Measurements from ENCODE around the gene ABHD12.

The ABHD12 gene

GRCh38 chr20:25253606-25254275 is 136.9 kb downstream of the ABHD12 start:
- TF ChIP-seq GABPA (IDR thresholded peaks at IDR 0.05; ENCODE audit: low read depth) (no peak), REST (IDR thresholded peaks at IDR 0.05; ENCODE audit: insufficient replicate concordance, low read depth) (no peak), POLR2AphosphoS5 (IDR thresholded peaks at IDR 0.05; ENCODE audit: low read depth) (no peak), SPI1 (IDR thresholded peaks at IDR 0.05; ENCODE audit: borderline replicate concordance, low read depth) (no peak)
- TF ChIP-seq, protein P1, sequence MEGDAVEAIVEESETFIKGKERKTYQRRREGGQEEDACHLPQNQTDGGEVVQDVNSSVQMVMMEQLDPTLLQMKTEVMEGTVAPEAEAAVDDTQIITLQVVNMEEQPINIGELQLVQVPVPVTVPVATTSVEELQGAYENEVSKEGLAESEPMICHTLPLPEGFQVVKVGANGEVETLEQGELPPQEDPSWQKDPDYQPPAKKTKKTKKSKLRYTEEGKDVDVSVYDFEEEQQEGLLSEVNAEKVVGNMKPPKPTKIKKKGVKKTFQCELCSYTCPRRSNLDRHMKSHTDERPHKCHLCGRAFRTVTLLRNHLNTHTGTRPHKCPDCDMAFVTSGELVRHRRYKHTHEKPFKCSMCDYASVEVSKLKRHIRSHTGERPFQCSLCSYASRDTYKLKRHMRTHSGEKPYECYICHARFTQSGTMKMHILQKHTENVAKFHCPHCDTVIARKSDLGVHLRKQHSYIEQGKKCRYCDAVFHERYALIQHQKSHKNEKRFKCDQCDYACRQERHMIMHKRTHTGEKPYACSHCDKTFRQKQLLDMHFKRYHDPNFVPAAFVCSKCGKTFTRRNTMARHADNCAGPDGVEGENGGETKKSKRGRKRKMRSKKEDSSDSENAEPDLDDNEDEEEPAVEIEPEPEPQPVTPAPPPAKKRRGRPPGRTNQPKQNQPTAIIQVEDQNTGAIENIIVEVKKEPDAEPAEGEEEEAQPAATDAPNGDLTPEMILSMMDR (IDR thresholded peaks at IDR 0.05; ENCODE audit: insufficient read depth, low read length): no peak
- Histone ChIP-seq H3K27ac (replicated peaks) (no peak overlapping the region), H3K27me3 (ENCODE audit: insufficient read depth, poor library complexity, severe bottlenecking) (no peaks in the 10 kb centered on the region), H3K4me3 (replicated peaks; ENCODE audit: insufficient read depth, low read length) (no peak overlapping the region)
- DNase-seq (ENCODE audit: low read depth in 1 of 2, low spot score in 1 of 2): no peak

- TF ChIP-seq GABPA (IDR thresholded peaks at IDR 0.05; ENCODE audit: low read depth) (no peak), SPI1 (IDR thresholded peaks at IDR 0.05; ENCODE audit: borderline replicate concordance, low read depth) (no peak), REST (IDR thresholded peaks at IDR 0.05; ENCODE audit: insufficient replicate concordance, low read depth) (no peak)
- Histone ChIP-seq H3K27me3 (ENCODE audit: insufficient read depth, poor library complexity, severe bottlenecking) (no peaks in the 10 kb centered on the region), H3K4me3 (replicated peaks; ENCODE audit: insufficient read depth, low read length) (no peak overlapping the region), H3K27ac (replicated peaks) (no peak overlapping the region)
- DNase-seq (ENCODE audit: low read depth in 1 of 2, low spot score in 1 of 2): no peak
These were observed 137.8 kb downstream of the ABHD12 start for GRCh38 chr20:25252686-25253421.

GRCh38 chr20:25252230-25252651 is 138.4 kb downstream of the ABHD12 start:
- no peak for DNase-seq (ENCODE audit: low read depth in 1 of 2, low spot score in 1 of 2)
- H3K4me3 ChIP-seq (replicated peaks; ENCODE audit: insufficient read depth, low read length): no peak overlapping the region
- H3K27me3 ChIP-seq (ENCODE audit: insufficient read depth, poor library complexity, severe bottlenecking): no peaks in the 10 kb centered on the region
- TF ChIP-seq POLR2AphosphoS5 (IDR thresholded peaks at IDR 0.05; ENCODE audit: low read depth) (no peak), GABPA (IDR thresholded peaks at IDR 0.05; ENCODE audit: low read depth) (no peak), REST (IDR thresholded peaks at IDR 0.05; ENCODE audit: insufficient replicate concordance, low read depth) (no peak), SPI1 (IDR thresholded peaks at IDR 0.05; ENCODE audit: borderline replicate concordance, low read depth) (no peak)
- TF ChIP-seq, protein P1 (IDR thresholded peaks at IDR 0.05; ENCODE audit: insufficient read depth, low read length): no peak
- H3K27ac ChIP-seq (replicated peaks): no peak overlapping the region
